ENCODE measurements around the gene RHCE.
"Not testable (repeated sequence)": the region's sequence is repeated elsewhere in the genome, so short reads cannot be mapped to it uniquely, and the experiment has no call there.

RHCE gene

DNA sequence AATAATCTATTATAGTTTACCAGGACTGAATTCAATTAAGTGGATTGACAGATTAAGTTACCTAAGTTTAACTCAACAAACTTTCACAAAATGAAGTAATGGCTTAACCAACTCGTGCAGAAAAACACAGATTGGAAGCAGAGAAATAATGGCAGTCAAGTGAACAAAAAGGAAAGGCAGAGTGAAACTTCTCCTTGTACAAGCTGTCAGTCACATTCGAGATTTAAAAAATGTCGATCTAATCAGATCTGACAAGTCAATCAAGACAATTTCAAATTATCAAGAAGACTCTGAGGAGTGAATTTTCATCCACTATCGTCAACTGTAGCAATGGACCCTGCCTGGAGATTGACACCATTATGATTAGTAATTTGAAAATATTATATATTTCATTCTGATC lies 3.3 kb downstream of the RHCE start:
- not testable (repeated sequence) for H3K4me1 ChIP-seq (ENCODE audit: insufficient read depth, low read length); H3K9me3 ChIP-seq (ENCODE audit: insufficient read depth, low read depth, low read length); H3K27ac ChIP-seq (ENCODE audit: low read depth, low read length); H3K36me3 ChIP-seq (ENCODE audit: insufficient read depth, low read length); H3K4me3 ChIP-seq (ENCODE audit: low read length); H3K9ac ChIP-seq (ENCODE audit: low read depth, low read length); H3K27me3 ChIP-seq (ENCODE audit: insufficient read depth, low read length)
- WGBS = 100% methylated on average over 3 of the region's 4 CpGs

DNA sequence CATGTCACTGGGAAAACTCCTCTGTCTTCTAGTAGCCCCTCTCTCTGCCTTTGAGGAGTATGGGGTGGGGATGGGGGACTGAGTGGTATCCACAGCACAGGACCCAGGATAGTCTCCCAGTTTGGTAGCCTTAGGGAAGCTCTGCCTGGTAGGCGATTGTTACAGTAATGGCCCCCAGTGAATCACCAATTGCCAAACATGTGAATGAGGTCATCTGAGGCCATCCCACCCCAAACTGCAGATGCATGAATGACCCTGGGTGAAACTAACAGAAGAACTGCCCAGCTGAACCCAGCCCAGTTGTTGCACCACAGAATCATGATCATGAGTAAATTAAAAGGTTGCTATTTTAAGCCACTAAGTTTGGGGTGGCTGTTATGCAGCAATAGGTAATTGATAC lies 6.0 kb downstream of the RHCE start:
- H3K27me3 ChIP-seq (ENCODE audit: insufficient read depth, low read length); H3K4me1 ChIP-seq (ENCODE audit: insufficient read depth, low read length); H3K9me3 ChIP-seq (ENCODE audit: insufficient read depth, low read depth, low read length); H3K4me3 ChIP-seq (ENCODE audit: low read length); H3K36me3 ChIP-seq (ENCODE audit: insufficient read depth, low read length); H3K9ac ChIP-seq (ENCODE audit: low read depth, low read length); H3K27ac ChIP-seq (ENCODE audit: low read depth, low read length): not testable (repeated sequence)
- 100% methylated on average over 1 of the region's 1 CpG for WGBS

DNA sequence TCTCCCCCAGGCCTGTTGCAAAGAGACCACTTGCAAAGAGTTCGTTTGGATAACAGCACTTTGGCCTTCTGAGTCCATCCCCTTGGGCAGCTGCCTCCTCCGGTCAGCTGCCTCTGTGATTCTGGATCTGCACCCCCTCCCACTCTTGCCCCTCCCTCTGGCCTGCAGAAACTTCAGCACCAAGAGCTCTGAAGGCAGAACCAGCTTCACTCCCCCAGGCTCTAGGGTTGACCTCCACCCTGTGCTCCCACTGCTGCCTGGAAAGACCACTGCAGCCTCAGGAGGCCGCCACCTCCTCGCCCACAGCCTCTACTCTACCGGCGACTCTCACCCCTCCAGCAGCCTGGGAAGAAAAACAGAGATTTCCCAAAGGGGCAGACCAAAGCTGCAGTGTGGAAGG lies 6.5 kb downstream of the RHCE start:
- H3K9ac ChIP-seq (ENCODE audit: low read depth, low read length); H3K27ac ChIP-seq (ENCODE audit: low read depth, low read length); H3K27me3 ChIP-seq (ENCODE audit: insufficient read depth, low read length); H3K4me1 ChIP-seq (ENCODE audit: insufficient read depth, low read length); H3K36me3 ChIP-seq (ENCODE audit: insufficient read depth, low read length); H3K9me3 ChIP-seq (ENCODE audit: insufficient read depth, low read depth, low read length); H3K4me3 ChIP-seq (ENCODE audit: low read length): not testable (repeated sequence)
- 73% methylated on average over 2 of the region's 6 CpGs for WGBS

DNA sequence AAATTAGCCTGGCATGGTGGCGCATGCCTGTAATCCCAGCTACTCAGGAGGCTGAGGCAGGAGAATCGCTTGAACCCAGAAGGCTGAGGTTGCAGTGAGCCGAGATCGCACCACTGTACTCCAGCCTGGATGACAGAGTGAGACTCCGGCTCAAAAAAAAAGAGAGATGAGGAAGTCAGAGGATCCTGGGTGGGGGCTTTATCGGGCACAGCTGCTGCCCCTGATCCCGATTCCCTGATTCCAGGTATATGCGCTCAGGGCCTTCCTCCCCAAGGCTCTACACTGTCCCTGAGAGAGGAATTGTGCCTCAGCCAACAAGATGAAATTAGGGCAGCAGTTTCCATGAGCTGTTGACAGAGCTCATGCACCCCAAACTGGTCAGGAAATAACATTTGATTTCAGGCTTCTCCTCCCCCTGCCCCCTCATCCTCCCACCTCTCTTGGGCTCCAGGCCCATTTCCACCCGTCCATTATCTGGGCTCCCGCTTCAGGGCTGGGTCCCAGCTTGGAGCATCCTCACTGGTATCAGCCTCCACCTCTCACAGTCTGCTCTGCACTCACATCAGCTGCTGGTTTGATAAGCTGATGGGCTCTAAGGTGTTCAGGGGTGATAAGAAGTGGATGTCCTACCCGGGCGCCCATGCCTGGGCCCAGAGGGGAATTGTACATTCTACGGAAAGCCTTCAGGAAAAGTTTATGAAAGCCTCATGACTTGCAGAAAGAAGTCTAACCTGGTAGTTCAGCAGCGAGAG lies 7.6 kb downstream of the RHCE start:
- H3K27ac ChIP-seq (ENCODE audit: low read depth, low read length); H3K27me3 ChIP-seq (ENCODE audit: insufficient read depth, low read length); H3K9ac ChIP-seq (ENCODE audit: low read depth, low read length); H3K4me1 ChIP-seq (ENCODE audit: insufficient read depth, low read length); H3K36me3 ChIP-seq (ENCODE audit: insufficient read depth, low read length); H3K4me3 ChIP-seq (ENCODE audit: low read length); H3K9me3 ChIP-seq (ENCODE audit: insufficient read depth, low read depth, low read length): not testable (repeated sequence)
- 94% methylated on average over 13 of the region's 14 CpGs for WGBS

DNA sequence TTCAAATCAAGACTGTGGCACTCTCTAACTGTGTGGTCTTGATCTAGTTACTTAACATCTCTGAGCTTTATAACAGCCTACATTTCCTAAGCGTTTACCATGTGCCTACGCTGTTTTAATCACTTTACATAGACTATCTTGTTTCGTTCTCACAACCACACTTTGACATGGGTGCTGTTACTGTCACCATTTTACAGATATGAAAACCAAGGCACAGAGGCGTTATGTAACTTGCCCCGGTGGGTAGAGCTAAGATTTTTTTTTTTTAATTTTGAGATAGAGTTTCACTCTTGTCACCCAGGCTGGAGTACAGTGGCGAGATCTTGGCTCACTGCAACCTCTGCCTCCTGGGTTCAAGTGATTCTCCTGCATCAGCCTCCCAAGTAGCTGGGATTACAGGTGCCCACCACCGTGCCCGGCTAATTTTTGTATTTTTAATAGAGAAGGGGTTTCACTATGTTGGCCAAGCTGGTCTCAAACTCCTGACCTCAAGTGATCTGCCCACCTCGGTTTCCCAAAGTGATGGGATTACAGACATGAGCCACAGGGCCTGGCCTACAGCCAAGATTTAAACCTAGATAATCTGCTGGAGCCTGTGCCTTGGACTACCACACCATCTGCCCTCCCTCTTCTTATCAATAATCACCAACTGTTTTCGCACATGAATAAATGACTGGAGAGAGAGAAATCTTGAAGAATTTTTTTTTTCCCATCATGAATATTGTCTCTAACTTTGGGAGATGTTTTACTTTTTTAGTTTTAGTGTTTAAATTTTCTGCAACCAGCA lies 10.8 kb downstream of the RHCE start:
- H3K4me1 ChIP-seq (ENCODE audit: insufficient read depth, low read length); H3K27ac ChIP-seq (ENCODE audit: low read depth, low read length): not testable (repeated sequence)

DNA sequence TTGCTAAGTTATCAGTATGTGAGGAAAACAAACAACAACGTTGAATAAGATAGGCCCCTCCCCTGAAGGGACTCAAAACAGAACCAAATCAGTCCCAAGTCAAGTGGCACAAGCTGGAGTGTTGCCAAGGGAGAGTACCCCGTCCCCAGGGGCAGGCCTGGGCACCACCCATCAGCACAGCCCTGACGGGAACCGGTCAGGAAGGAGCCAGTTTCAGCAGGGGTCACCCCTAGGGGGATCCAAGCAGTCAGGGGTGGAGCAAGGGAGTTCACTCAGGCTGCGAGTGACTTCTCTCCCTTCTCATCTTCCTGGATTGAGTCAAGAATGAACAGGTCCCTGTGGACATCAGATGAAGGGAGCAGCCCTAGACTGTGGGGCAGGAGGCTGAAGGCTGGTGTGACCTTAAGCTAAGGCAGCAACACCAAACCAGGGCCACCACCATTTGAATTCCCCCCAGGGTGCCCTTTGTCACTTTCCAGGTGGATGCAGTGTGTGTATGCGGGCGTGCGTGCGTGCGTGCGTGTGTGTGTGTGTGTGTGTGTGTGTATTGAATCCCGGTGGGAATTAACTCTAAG lies 14.8 kb downstream of the RHCE start:
- H3K27ac ChIP-seq (ENCODE audit: low read depth, low read length); H3K27me3 ChIP-seq (ENCODE audit: insufficient read depth, low read length); H3K4me1 ChIP-seq (ENCODE audit: insufficient read depth, low read length); H3K36me3 ChIP-seq (ENCODE audit: insufficient read depth, low read length); H3K9ac ChIP-seq (ENCODE audit: low read depth, low read length); H3K9me3 ChIP-seq (ENCODE audit: insufficient read depth, low read depth, low read length); H3K4me3 ChIP-seq (ENCODE audit: low read length): not testable (repeated sequence)
- no CpG with 5 or more reads among the region's 12 CpGs for WGBS

More for the DNA sequence above, 10.8 kb downstream of the RHCE start:
- H3K36me3 ChIP-seq (ENCODE audit: insufficient read depth, low read length); H3K9me3 ChIP-seq (ENCODE audit: insufficient read depth, low read depth, low read length); H3K4me3 ChIP-seq (ENCODE audit: low read length); H3K27me3 ChIP-seq (ENCODE audit: insufficient read depth, low read length); H3K9ac ChIP-seq (ENCODE audit: low read depth, low read length): not testable (repeated sequence)
- WGBS = 93% methylated on average over 6 of the region's 10 CpGs

DNA sequence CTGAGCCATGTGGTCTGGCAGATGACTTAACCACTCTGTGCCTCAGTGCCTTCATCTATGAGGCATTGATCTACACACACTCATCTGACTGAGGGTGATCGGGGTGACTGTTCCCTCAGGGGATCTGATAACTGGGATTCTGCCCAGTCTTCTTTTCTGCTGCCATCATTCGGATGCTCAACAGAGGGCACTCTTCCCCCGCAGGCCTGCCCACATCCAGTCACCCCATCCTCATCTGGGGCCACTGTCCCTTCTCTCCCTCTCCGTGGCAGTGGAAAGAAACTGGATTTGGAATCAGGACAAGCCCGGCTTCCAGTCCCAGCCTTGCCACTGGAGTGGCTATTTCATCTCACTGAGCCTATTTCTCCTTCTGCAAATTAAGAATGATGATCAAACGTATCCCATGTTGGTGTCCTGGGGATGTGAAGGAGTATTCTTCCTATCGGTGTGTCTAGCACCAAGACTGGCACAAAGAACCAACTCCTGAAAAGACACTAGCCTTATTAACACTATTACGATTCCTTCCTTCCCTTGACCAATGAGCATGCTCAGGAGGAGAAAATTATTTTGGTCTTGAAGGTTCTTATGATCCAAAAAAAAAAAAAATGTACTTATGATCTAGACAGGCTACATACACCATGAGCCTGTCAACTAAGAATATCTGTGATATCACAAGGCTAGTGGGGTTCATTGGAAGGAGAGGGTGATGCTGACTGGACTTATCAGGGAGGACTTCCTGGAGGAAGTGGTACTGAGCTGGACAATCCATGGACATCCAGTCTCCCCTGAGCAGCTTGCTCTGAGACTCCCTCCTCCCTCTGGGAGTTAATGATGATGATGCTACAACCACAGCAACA lies 17.4 kb downstream of the RHCE start:
- not testable (repeated sequence) for H3K9ac ChIP-seq (ENCODE audit: low read depth, low read length); H3K36me3 ChIP-seq (ENCODE audit: insufficient read depth, low read length); H3K4me3 ChIP-seq (ENCODE audit: low read length); H3K4me1 ChIP-seq (ENCODE audit: insufficient read depth, low read length); H3K27ac ChIP-seq (ENCODE audit: low read depth, low read length); H3K9me3 ChIP-seq (ENCODE audit: insufficient read depth, low read depth, low read length); H3K27me3 ChIP-seq (ENCODE audit: insufficient read depth, low read length)
- 6% methylated on average over 2 of the region's 8 CpGs for WGBS

DNA sequence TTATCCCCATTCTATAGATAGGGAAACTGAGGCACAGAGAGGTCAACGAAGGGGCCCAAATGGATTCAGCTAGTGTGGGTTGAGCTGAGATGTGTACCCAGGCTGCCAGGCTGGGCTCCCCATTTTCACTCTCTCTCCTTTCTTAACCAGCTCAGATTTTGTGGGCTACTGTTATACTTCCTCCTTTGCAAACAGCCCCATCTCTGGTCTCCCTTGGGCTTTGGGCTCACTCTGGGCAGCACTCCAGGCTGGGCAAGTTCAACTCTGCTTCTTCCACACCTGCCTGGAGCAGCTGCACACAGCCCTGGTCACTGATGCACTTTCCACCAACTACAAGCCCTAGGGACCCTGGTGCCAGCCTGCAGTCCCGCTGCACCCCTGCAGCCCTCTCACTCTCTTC lies 22.5 kb downstream of the RHCE start:
- not testable (repeated sequence) for H3K27me3 ChIP-seq (ENCODE audit: insufficient read depth, low read length); H3K4me3 ChIP-seq (ENCODE audit: low read length); H3K36me3 ChIP-seq (ENCODE audit: insufficient read depth, low read length); H3K4me1 ChIP-seq (ENCODE audit: insufficient read depth, low read length); H3K27ac ChIP-seq (ENCODE audit: low read depth, low read length); H3K9ac ChIP-seq (ENCODE audit: low read depth, low read length); H3K9me3 ChIP-seq (ENCODE audit: insufficient read depth, low read depth, low read length)
- WGBS = no CpG with 5 or more reads among the region's 2 CpGs

DNA sequence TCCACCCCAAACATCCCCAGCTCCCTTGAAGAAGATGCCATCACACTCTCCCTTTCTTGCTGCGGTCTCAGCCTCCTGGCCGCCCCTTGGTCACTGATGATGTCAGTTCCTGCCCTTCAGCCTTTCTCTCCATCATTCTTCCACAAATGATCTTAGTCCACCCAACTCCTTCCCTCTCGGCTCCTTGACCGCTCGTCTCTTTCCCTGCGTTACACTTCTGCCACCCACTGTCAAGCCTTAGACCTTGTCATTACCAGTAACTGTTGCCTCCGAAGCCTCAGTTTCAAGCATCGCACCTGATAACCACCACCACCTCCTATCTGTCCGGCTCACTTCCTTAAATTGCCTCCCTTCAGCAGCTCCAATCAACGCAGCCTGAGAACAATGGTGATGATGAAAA lies 23.1 kb downstream of the RHCE start:
- not testable (repeated sequence) for H3K9ac ChIP-seq (ENCODE audit: low read depth, low read length); H3K27me3 ChIP-seq (ENCODE audit: insufficient read depth, low read length); H3K4me1 ChIP-seq (ENCODE audit: insufficient read depth, low read length); H3K4me3 ChIP-seq (ENCODE audit: low read length); H3K9me3 ChIP-seq (ENCODE audit: insufficient read depth, low read depth, low read length); H3K36me3 ChIP-seq (ENCODE audit: insufficient read depth, low read length); H3K27ac ChIP-seq (ENCODE audit: low read depth, low read length)
- 78% methylated on average over 2 of the region's 10 CpGs for WGBS

DNA sequence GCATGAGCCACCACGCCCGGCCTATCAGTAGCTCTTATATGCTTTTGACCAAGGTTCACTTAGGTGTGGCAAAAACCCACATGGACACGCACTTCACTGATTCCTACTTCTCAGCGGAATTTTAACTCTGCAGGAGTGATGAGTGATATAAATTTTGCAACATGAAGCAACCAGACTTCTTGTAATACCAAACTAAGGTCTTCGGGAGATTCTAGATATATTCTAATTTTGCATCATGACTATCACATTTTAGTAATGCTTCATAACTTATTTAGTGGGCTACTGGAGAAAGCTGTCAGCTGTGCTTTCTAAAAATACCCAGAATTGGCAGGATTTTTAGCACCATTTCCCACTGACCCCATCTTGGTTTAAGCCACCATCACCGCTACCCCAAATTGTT lies 27.8 kb downstream of the RHCE start:
- Histone ChIP-seq H3K27ac (ENCODE audit: low read depth, low read length) (no peak overlapping the region), H3K9ac (ENCODE audit: low read depth, low read length) (no peak overlapping the region), H3K36me3 (ENCODE audit: insufficient read depth, low read length) (no peaks in the 10 kb centered on the region), H3K4me3 (ENCODE audit: low read length) (no peak overlapping the region), H3K9me3 (ENCODE audit: insufficient read depth, low read depth, low read length) (no peaks in the 10 kb centered on the region), H3K4me1 (ENCODE audit: insufficient read depth, low read length) (no peaks in the 10 kb centered on the region), H3K27me3 (ENCODE audit: insufficient read depth, low read length) (no peaks in the 10 kb centered on the region)
- 98% methylated on average over 4 of the region's 6 CpGs for WGBS

DNA sequence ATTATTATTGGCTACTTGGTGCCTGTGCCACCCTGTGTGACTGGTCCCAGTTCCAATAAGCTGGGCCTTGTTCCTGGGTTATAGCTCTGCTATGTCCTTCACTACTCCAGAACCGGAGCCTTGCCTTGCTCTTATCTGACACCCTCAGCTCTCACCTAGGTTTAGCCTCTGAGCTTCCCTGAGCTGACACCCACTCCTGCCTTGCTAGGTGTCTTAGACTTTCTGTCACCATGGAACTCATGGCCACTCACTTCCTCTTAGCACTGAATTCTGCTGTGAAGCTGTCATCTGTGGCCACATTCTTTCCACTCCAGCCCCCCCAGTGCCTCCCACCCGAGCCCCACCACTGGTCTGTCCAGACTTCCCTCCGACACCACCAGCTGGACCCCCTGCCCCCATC lies 30.9 kb downstream of the RHCE start:
- H3K36me3 ChIP-seq (ENCODE audit: insufficient read depth, low read length); H3K9me3 ChIP-seq (ENCODE audit: insufficient read depth, low read depth, low read length); H3K4me1 ChIP-seq (ENCODE audit: insufficient read depth, low read length); H3K4me3 ChIP-seq (ENCODE audit: low read length); H3K9ac ChIP-seq (ENCODE audit: low read depth, low read length); H3K27me3 ChIP-seq (ENCODE audit: insufficient read depth, low read length); H3K27ac ChIP-seq (ENCODE audit: low read depth, low read length): not testable (repeated sequence)
- WGBS = 86% methylated on average over 3 of the region's 3 CpGs
